CD14-positive monocyte (primary cell): ENCODE data around the gene NGFR. TPM values are rescaled to one million over a fixed set of nuclear protein-coding genes. Genes with fewer than 3 reads are reported as not detected.
A peak's percentile ranks its signal among the peaks of the same experiment; 100 is the strongest.

ENCODE experiments used
- DNase-seq, 3 donors: peaks; one replicate each; pipeline ENCODE4 v3.0.0-alpha.2; 2011 to 2022
- H2AFZ ChIP-seq: 2 replicates; pipeline ENCODE4 v1.6.0; 2012; ENCODE audit warnings: mild to moderate bottlenecking, low read depth, low read length, inconsistent platforms; ENCODE audit not compliant: insufficient read depth, poor library complexity, severe bottlenecking
- H3K27ac ChIP-seq, 2 donors: 1 replicate in 1 of 2; 2 replicates in 1 of 2; pipeline ENCODE4 v1.5.1; 2012 to 2013; ENCODE audit warnings: low read length in 2 of 2, control low read depth in 1 of 2, inconsistent platforms in 1 of 2, low read depth in 1 of 2, mild to moderate bottlenecking in 1 of 2
- H3K27me3 ChIP-seq, 2 donors: one replicate each; pipeline versions ENCODE4 v1.6.0 to v1.6.1; 2011 to 2013; ENCODE audit warnings: low read length in 2 of 2; ENCODE audit not compliant: control insufficient read depth in 2 of 2, insufficient read depth in 2 of 2
- H3K36me3 ChIP-seq, 2 donors: replicated peaks in 1 of 2; 1 replicate in 1 of 2; 2 replicates in 1 of 2; pipeline versions ENCODE4 v1.5.1 to v1.6.1; 2012 to 2013; ENCODE audit warnings: low read length in 2 of 2, control low read depth in 1 of 2, inconsistent platforms in 1 of 2, mild to moderate bottlenecking in 1 of 2; ENCODE audit not compliant: insufficient read depth in 2 of 2, control insufficient read depth in 1 of 2
- H3K4me1 ChIP-seq, 2 donors: 1 replicate in 1 of 2; 2 replicates in 1 of 2; pipeline versions ENCODE4 v1.5.1 to v1.6.1; 2012 to 2013; ENCODE audit warnings: low read length in 2 of 2, control low read depth in 1 of 2, inconsistent platforms in 1 of 2, mild to moderate bottlenecking in 1 of 2, moderate library complexity in 1 of 2; ENCODE audit not compliant: insufficient read depth in 2 of 2, control insufficient read depth in 1 of 2
- H3K4me2 ChIP-seq: replicated peaks from 2 replicates; pipeline ENCODE3; 2012; ENCODE audit warnings: low read length, moderate library complexity, mild to moderate bottlenecking; ENCODE audit not compliant: poor library complexity, severe bottlenecking; ENCODE audit errors: extremely low read depth
- H3K4me3 ChIP-seq, 3 experiments: fragments of 200-600 bp in 1 of 3; sonication (generic) in 1 of 3; replicated peaks in 1 of 3; 1 replicate in 2 of 3; 2 replicates in 1 of 3; pipeline ENCODE4 v1.5.1; 2011 to 2013; ENCODE audit warnings: low read length in 3 of 3, mild to moderate bottlenecking in 3 of 3, control low read depth in 2 of 3, low read depth in 2 of 3, inconsistent platforms in 1 of 3, moderate library complexity in 1 of 3
- H3K79me2 ChIP-seq: 2 replicates; pipeline ENCODE4 v1.6.0; 2012; ENCODE audit warnings: mild to moderate bottlenecking, control low read depth, inconsistent platforms, low read length, moderate library complexity; ENCODE audit not compliant: insufficient read depth
- H3K9ac ChIP-seq: 2 replicates; pipeline ENCODE4 v1.6.0; 2017; ENCODE audit warnings: low read length, mild to moderate bottlenecking; ENCODE audit not compliant: insufficient read depth, poor library complexity, severe bottlenecking
- H3K9me3 ChIP-seq, 2 donors: replicated peaks in 1 of 2; 1 replicate in 1 of 2; 2 replicates in 1 of 2; pipeline versions ENCODE4 v1.5.1 to v1.6.1; 2012 to 2013; ENCODE audit warnings: low read length in 2 of 2, control low read depth in 1 of 2; ENCODE audit not compliant: control insufficient read depth in 1 of 2, insufficient read depth in 1 of 2
- H4K20me1 ChIP-seq: 2 replicates; pipeline ENCODE4 v1.6.0; 2012; ENCODE audit warnings: mild to moderate bottlenecking, low read length, control low read depth, moderate library complexity; ENCODE audit not compliant: insufficient read depth
- H3K27ac Mint-ChIP-seq, 7 donors: one replicate each; pipeline ENCODE4 v1.8.0; 2020; ENCODE audit warnings: mild to moderate bottlenecking in 7 of 7, mixed read lengths in 7 of 7, moderate library complexity in 6 of 7, inconsistent platforms in 2 of 7
- H3K27me3 Mint-ChIP-seq, 3 donors: one replicate each; pipeline ENCODE4 v1.8.0; 2021 to 2022; ENCODE audit warnings: low read depth in 3 of 3, mild to moderate bottlenecking in 3 of 3, mixed read lengths in 3 of 3, moderate library complexity in 3 of 3, inconsistent platforms in 1 of 3
- H3K36me3 Mint-ChIP-seq, 2 donors: one replicate each; pipeline ENCODE4 v1.8.0; 2020; ENCODE audit warnings: mixed read lengths in 2 of 2, inconsistent platforms in 1 of 2, mild to moderate bottlenecking in 1 of 2
- H3K4me1 Mint-ChIP-seq: one replicate; pipeline ENCODE4 v1.8.0; 2020; ENCODE audit warnings: mild to moderate bottlenecking, mixed read lengths
- H3K4me3 Mint-ChIP-seq, 2 donors: one replicate each; pipeline ENCODE4 v1.8.0; 2020; ENCODE audit warnings: mild to moderate bottlenecking in 2 of 2, mixed read lengths in 2 of 2, moderate library complexity in 1 of 2
- H3K9me3 Mint-ChIP-seq, 7 donors: one replicate each; pipeline ENCODE4 v1.8.0; 2020 to 2022; ENCODE audit warnings: mixed read lengths in 7 of 7, mild to moderate bottlenecking in 6 of 7, moderate library complexity in 6 of 7, inconsistent platforms in 2 of 7
- WGBS: methylation state at CpG from one replicate; pipeline ENCODE4 v1.1.5; 2013; ENCODE audit warnings: missing lambda C conversion rate; ENCODE audit not compliant: insufficient coverage; 5-methylcytosine and 5-hydroxymethylcytosine counted together
- intact Hi-C, 2 donors: fragments of 100-400 bp; cut with micrococcal nuclease; formaldehyde crosslinking; loops; one replicate each; pipeline versions ENCODE4 v1.15.0 to v1.15.1; 2023
- polyA plus RNA-seq, 3 donors: library from polyadenylated mRNA; depleted of rRNA in 1 of 3; unstranded in 2 of 3; stranded (reverse) in 1 of 3; fragments of 300-500 nt in 2 of 3; fragments of >200 nt in 1 of 3; fragmentation: Illumina TruSeq in 2 of 3; gene quantifications; 1 replicate in 2 of 3; 2 replicates in 1 of 3; pipeline ENCODE4 v1.2.3, GENCODE V29; 2012 to 2021
- TF ChIP-seq, protein P1 (sequence below): fragments of 200-600 bp; IDR thresholded peaks from one replicate; pipeline ENCODE4 v1.8.0; 2022; ENCODE audit warnings: antibody characterized with exemption, mild to moderate bottlenecking

NGFR gene
- polyA plus RNA-seq, 3 donors, result 0.05 to 0.19 TPM; not detected in 1

GRCh38 chr17:49459401-49459984 lies 35.6 kb upstream of the NGFR start:
- WGBS, result 93% methylated on average over 4 of the region's 7 CpGs
- Histone ChIP-seq H3K4me2 (no peak overlapping the region), H3K9ac (no peak overlapping the region), H3K4me1 (no peaks in the 10 kb centered on the region), H3K36me3 (no peaks in the 10 kb centered on the region), H3K27ac (no peak overlapping the region), H4K20me1 (no peaks in the 10 kb centered on the region), H3K27me3 (peaks cover 0 to 30% of the 10 kb centered on the region in 2 donors), H3K4me3 (no peak overlapping the region), H2AFZ (no peak overlapping the region), H3K79me2 (no peaks in the 10 kb centered on the region), H3K9me3 (peaks cover 4 to 8% of the 10 kb centered on the region in 2 donors)
- no peak overlapping the region for H3K27ac Mint-ChIP-seq
- no peak for DNase-seq
- H3K4me3 Mint-ChIP-seq, result peak overlapping the region in 1 of 2 donors; percentile 32
- H3K27me3 Mint-ChIP-seq, result peaks cover 28 to 47% (median 38%) of the 10 kb centered on the region in 3 donors
- intact Hi-C loops, result no loop called here
- peaks cover 4% of the 10 kb centered on the region for H3K4me1 Mint-ChIP-seq
- H3K9me3 Mint-ChIP-seq, result peaks cover 2 to 13% (median 6%) of the 10 kb centered on the region in 7 donors
- TF ChIP-seq, protein P1, sequence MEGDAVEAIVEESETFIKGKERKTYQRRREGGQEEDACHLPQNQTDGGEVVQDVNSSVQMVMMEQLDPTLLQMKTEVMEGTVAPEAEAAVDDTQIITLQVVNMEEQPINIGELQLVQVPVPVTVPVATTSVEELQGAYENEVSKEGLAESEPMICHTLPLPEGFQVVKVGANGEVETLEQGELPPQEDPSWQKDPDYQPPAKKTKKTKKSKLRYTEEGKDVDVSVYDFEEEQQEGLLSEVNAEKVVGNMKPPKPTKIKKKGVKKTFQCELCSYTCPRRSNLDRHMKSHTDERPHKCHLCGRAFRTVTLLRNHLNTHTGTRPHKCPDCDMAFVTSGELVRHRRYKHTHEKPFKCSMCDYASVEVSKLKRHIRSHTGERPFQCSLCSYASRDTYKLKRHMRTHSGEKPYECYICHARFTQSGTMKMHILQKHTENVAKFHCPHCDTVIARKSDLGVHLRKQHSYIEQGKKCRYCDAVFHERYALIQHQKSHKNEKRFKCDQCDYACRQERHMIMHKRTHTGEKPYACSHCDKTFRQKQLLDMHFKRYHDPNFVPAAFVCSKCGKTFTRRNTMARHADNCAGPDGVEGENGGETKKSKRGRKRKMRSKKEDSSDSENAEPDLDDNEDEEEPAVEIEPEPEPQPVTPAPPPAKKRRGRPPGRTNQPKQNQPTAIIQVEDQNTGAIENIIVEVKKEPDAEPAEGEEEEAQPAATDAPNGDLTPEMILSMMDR, result no peak
- H3K36me3 Mint-ChIP-seq, result no peaks in the 10 kb centered on the region

DNA sequence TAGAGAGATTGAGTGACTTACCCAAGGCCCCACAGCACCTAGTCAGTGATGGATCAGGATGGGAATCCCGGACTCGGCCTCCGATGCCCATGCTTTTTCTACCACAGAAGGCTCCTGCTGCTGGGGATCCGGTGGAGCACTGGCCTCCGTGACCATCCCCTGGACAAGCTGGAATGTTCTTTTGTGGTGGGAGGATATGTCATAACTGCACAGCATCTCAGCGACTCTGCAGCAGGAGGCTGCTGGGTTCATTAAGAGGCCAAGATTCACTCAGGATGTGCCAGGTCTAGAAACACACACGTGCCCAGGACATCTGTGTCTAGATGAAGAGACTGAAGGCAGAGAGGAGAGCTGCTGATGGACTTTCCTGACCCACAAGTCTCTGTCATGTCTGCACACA lies 34.7 kb upstream of the NGFR start:
- DNase-seq, result no peak
- Histone ChIP-seq H3K9ac (no peak overlapping the region), H3K4me2 (no peak overlapping the region), H4K20me1 (no peaks in the 10 kb centered on the region), H3K27ac (no peak overlapping the region), H3K9me3 (peaks cover 4 to 8% of the 10 kb centered on the region in 2 donors), H3K79me2 (no peaks in the 10 kb centered on the region), H3K27me3 (peaks cover 0 to 33% of the 10 kb centered on the region in 2 donors), H3K4me3 (no peak overlapping the region), H3K4me1 (no peaks in the 10 kb centered on the region), H3K36me3 (no peaks in the 10 kb centered on the region), H2AFZ (no peak overlapping the region)
- H3K4me1 Mint-ChIP-seq, result peaks cover 4% of the 10 kb centered on the region
- no peak overlapping the region for H3K27ac Mint-ChIP-seq
- H3K27me3 Mint-ChIP-seq, result peaks cover 29 to 54% (median 42%) of the 10 kb centered on the region in 3 donors
- TF ChIP-seq, protein P1, result no peak
- whole genome bisulfite sequencing, result 88% methylated on average over 6 of the region's 7 CpGs
- H3K36me3 Mint-ChIP-seq, result no peaks in the 10 kb centered on the region
- peaks cover 2 to 13% (median 6%) of the 10 kb centered on the region in 7 donors for H3K9me3 Mint-ChIP-seq
- intact Hi-C loops, result no loop called here
- H3K4me3 Mint-ChIP-seq, result no peak overlapping the region
